Esophagus (tissue), 2 donors: Measurements from ENCODE around the gene AMIGO3. TPM values are rescaled to one million over a fixed set of nuclear protein-coding genes. Genes with fewer than 3 reads are reported as not detected.

Experiments
- H3K27ac ChIP-seq, 2 donors: one replicate each; pipeline ENCODE4 v1.5.1; 2013; ENCODE audit warnings: low read depth in 2 of 2, mild to moderate bottlenecking in 2 of 2, inconsistent platforms in 1 of 2, low read length in 1 of 2, moderate library complexity in 1 of 2
- H3K27me3 ChIP-seq, 2 donors: one replicate each; pipeline ENCODE4 v1.6.1; 2013; ENCODE audit warnings: low read length in 2 of 2, control low read depth in 1 of 2, mild to moderate bottlenecking in 1 of 2; ENCODE audit not compliant: insufficient read depth in 2 of 2, control insufficient read depth in 1 of 2
- H3K36me3 ChIP-seq, 2 donors: one replicate each; pipeline ENCODE4 v1.6.1; 2013; ENCODE audit warnings: low read length in 1 of 2; ENCODE audit not compliant: control insufficient read depth in 2 of 2, insufficient read depth in 2 of 2
- H3K4me1 ChIP-seq, 2 donors: one replicate each; pipeline ENCODE4 v1.6.1; 2013; ENCODE audit warnings: low read length in 1 of 2; ENCODE audit not compliant: control insufficient read depth in 2 of 2, insufficient read depth in 2 of 2
- H3K4me3 ChIP-seq, 2 donors: one replicate each; pipeline ENCODE4 v1.5.1; 2013; ENCODE audit warnings: low read length in 2 of 2, mild to moderate bottlenecking in 2 of 2, low read depth in 1 of 2, moderate library complexity in 1 of 2
- H3K9me3 ChIP-seq, 2 donors: one replicate each; pipeline ENCODE4 v1.6.1; 2013; ENCODE audit warnings: mild to moderate bottlenecking in 2 of 2, low read depth in 1 of 2, low read length in 1 of 2, moderate library complexity in 1 of 2; ENCODE audit not compliant: control insufficient read depth in 2 of 2, insufficient read depth in 1 of 2
- WGBS, 2 donors: extraction: QIAGEN DNeasy Blood & Tissue Kit; methylation state at CpG; one replicate each; pipeline ENCODE4 v1.1.7; 2013; 5-methylcytosine and 5-hydroxymethylcytosine counted together
- polyA plus RNA-seq, 2 donors: library from polyadenylated mRNA; stranded (reverse); fragments of 200-250 nt; gene quantifications; one replicate each; pipeline ENCODE4 v1.2.3, GENCODE V29; 2013
- donor health status: healthy with polysubstance abuse.
- donor health status: Bipolar disorder and iron deficiency.

AMIGO3 gene
- polyA plus RNA-seq, 2 donors, result 1.00 to 1.4 TPM

DNA sequence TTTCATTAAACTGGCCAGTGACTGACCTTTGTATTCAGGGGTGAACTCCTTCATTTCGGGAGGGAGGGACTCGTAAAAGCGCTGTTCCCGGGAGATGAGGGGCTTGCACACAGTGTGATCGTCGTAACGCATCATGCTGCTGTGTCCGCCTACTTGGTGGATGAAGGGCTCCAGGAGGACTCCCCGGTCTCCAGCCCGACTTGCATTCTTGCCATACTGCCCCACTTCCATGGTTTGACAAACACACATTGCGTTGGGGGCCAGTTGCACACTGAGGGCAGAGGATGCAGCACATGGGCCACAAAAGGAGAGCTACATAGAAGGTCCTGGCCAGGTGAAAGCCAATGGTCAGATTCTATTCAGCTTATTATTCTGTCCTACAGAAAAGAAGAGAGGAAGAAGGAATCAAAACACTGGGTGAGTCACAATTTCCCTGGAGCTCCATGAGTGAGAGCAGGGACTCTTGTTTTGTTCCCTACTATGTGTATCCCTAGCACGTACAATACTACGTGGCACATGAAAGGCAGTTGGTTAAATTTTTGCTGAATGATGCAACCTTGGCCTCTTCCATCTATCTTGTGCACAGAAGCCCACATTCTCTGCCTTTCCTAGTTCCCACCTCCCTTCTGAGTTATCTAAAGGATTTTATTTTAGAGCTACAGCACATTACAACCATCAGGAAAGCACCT, 28.5 kb upstream of the AMIGO3 start:
- H3K4me1 ChIP-seq, result peaks cover 2% of the 10 kb centered on the region in 2 donors
- no peak overlapping the region for H3K4me3 ChIP-seq
- no peaks in the 10 kb centered on the region for H3K27me3 ChIP-seq
- H3K9me3 ChIP-seq, result no peaks in the 10 kb centered on the region
- peaks cover 0 to 8% of the 10 kb centered on the region in 2 donors for H3K36me3 ChIP-seq
- 90 to 92% methylated on average over 13 of the region's 13 CpGs for WGBS, 2 donors
- no peak overlapping the region for H3K27ac ChIP-seq

- peaks cover 0 to 8% of the 10 kb centered on the region in 2 donors for H3K36me3 ChIP-seq
- H3K27me3 ChIP-seq, result no peaks in the 10 kb centered on the region
- no peak overlapping the region for H3K27ac ChIP-seq
- no peak overlapping the region for H3K4me3 ChIP-seq
- no peaks in the 10 kb centered on the region for H3K9me3 ChIP-seq
- WGBS, 2 donors, result 44 to 57% methylated on average over 2 of the region's 2 CpGs
- H3K4me1 ChIP-seq, result peaks cover 2% of the 10 kb centered on the region in 2 donors
Measured at GRCh38 chr3:49745986-49746385, 26.5 kb upstream of the AMIGO3 start.

- Histone ChIP-seq H3K4me3 (no peak overlapping the region), H3K4me1 (no peaks in the 10 kb centered on the region), H3K27me3 (no peaks in the 10 kb centered on the region), H3K27ac (no peak overlapping the region), H3K9me3 (no peaks in the 10 kb centered on the region), H3K36me3 (peaks cover under 1 to 21% of the 10 kb centered on the region in 2 donors)
Measured at GRCh38 chr3:49740427-49740826, 20.9 kb upstream of the AMIGO3 start.

DNA sequence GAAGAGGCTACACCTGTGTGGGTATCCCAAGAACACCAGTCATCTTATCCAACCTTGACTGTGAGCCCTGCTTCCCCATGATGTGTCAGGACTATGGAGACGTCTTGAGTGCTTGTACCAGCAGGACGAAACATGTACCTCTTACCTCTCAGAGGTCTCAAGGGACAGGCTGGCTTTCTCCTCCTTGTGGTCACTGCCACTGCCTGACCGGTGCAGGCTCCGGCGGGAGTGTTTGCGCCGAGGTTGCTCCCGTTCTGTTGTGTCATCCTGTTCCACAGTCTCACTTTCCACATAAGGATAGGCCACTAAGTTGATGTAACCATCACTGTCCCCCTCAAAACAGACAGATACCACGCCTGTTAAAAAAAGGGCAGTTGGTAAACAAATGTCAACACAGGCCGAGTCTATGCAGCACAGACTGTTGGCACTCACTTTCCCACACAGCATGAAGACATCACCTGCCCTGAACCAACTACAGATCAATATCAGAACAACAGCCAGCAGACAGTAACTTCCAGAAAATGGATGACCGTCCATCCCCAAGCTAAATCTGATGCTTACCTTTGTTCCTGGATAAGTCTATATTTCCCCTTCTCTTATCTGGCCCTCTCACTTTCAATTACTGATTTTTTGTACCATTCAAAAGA, 18.7 kb upstream of the AMIGO3 start:
- Histone ChIP-seq H3K27me3 (no peaks in the 10 kb centered on the region), H3K27ac (no peak overlapping the region), H3K9me3 (no peaks in the 10 kb centered on the region), H3K36me3 (peaks cover 7 to 26% of the 10 kb centered on the region in 2 donors), H3K4me3 (no peak overlapping the region), H3K4me1 (no peaks in the 10 kb centered on the region)
- 95 to 97% methylated on average over 11 of the region's 11 CpGs for WGBS, 2 donors

GRCh38 chr3:49734752-49735151, 15.3 kb upstream of the AMIGO3 start:
- H3K4me3 ChIP-seq, result no peak overlapping the region
- H3K4me1 ChIP-seq, result no peaks in the 10 kb centered on the region
- peaks cover 7 to 31% of the 10 kb centered on the region in 2 donors for H3K36me3 ChIP-seq
- no peak overlapping the region for H3K27ac ChIP-seq
- H3K27me3 ChIP-seq, result no peaks in the 10 kb centered on the region
- H3K9me3 ChIP-seq, result no peaks in the 10 kb centered on the region
- 94 to 95% methylated on average over 6 of the region's 6 CpGs for WGBS, 2 donors

GRCh38 chr3:49733551-49733950, 14.1 kb upstream of the AMIGO3 start:
- 94 to 96% methylated on average over 1 of the region's 1 CpG for WGBS, 2 donors
- no peaks in the 10 kb centered on the region for H3K9me3 ChIP-seq
- no peak overlapping the region for H3K4me3 ChIP-seq
- no peak overlapping the region for H3K27ac ChIP-seq
- peaks cover 7 to 29% of the 10 kb centered on the region in 2 donors for H3K36me3 ChIP-seq
- no peaks in the 10 kb centered on the region for H3K4me1 ChIP-seq
- no peaks in the 10 kb centered on the region for H3K27me3 ChIP-seq

DNA sequence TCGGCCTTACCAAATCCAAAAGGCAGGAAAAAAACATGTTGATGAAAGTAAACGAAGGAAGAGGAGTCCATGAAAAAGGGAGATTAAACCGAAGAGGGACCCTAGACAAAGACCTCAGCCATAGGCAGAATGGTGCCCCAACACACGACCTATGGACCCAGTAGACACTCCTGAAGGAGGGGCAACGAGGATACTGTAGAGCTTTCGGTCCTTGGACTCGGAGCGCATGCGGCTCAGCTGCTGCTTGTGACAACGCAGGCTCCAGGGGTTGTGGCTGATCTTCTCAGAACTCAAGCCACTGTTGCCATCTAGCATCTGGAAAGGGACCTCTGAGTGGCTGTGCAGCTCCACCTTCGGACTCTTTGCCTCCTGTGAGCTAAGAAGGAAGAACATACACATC, 13.1 kb upstream of the AMIGO3 start:
- Histone ChIP-seq H3K9me3 (no peaks in the 10 kb centered on the region), H3K4me3 (no peak overlapping the region), H3K4me1 (no peaks in the 10 kb centered on the region), H3K27me3 (no peaks in the 10 kb centered on the region), H3K27ac (no peak overlapping the region), H3K36me3 (peaks cover 13 to 27% of the 10 kb centered on the region in 2 donors)
- WGBS, 2 donors, result 89 to 94% methylated on average over 11 of the region's 11 CpGs

DNA sequence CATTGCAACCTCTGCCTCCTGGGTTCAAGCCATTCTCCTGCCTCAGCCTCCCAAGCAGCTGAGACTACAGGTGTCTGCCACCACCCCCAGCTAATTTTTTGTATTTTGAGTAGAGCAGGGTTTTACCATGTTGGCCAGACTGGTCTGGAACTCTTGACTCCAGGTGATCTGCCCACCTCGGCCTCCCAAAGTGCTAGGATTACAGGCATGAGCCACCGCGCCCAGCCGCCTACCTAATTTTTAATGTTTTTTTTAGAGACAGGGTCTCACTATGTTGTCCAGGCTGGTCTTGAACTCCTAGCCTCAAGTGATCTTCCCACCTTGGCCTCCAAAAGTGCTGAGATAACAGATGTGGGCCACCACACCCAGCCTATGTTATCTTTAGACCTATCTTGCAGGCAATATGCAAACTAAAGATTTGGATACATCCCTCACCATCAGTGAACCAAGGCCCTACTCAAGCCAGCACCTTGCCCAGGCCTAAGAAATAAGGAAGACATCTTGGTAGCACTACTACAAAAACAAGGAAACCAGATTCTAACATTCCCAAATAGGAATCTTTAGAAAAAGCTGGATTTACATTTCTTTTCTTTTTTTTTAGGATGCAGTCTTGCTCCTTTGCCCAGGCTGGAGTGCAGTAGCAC, 10.6 kb upstream of the AMIGO3 start:
- Histone ChIP-seq H3K36me3 (peaks cover 14 to 27% of the 10 kb centered on the region in 2 donors), H3K4me3 (no peak overlapping the region), H3K4me1 (no peaks in the 10 kb centered on the region), H3K9me3 (no peaks in the 10 kb centered on the region), H3K27me3 (no peaks in the 10 kb centered on the region), H3K27ac (no peak overlapping the region)
- WGBS, 2 donors, result 98 to 99% methylated on average over 4 of the region's 4 CpGs

- Histone ChIP-seq H3K4me3 (no peak overlapping the region), H3K27me3 (no peaks in the 10 kb centered on the region), H3K36me3 (peaks cover 11 to 24% of the 10 kb centered on the region in 2 donors), H3K27ac (no peak overlapping the region), H3K4me1 (peaks cover 0 to 7% of the 10 kb centered on the region in 2 donors), H3K9me3 (no peaks in the 10 kb centered on the region)
- WGBS, 2 donors, result 93 to 94% methylated on average over 15 of the region's 15 CpGs
Measured at GRCh38 chr3:49727924-49728361, 8.5 kb upstream of the AMIGO3 start.
